Activated CD4-positive, alpha-beta T cell treated with anti-CD3 and anti-CD28 coated beads, Interleukin-2, Interleukin-6, amounts not matched to agents 100 ng/mL and 50 ng/mL, durations not matched to agents 16 hours and 8 hours (primary cell): ENCODE measurements around the gene RND3.

Experiments
- DNase-seq: peaks from one replicate; pipeline ENCODE4 v3.0.0-alpha.2; 2020

The RND3 gene

DNA sequence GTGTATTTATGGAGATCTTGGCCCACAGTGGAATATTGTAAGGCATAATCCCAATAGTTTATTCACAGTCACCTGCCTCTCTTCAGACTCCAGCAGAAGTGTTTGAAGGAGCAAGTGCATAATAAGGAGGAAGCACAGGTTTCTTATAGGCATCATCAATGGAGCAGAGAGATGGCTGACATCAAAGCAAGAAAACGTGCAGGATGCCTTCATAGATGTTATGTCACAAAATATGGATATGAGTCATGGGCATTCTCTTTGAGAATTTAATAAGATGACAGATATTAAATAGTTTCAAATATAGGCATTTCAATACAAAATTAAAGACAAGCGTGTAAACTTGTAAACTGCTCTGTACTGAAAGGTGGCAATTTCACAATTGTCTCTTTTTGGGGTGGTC, 4.0 kb upstream of the RND3 start:
- no peak for DNase-seq

DNA sequence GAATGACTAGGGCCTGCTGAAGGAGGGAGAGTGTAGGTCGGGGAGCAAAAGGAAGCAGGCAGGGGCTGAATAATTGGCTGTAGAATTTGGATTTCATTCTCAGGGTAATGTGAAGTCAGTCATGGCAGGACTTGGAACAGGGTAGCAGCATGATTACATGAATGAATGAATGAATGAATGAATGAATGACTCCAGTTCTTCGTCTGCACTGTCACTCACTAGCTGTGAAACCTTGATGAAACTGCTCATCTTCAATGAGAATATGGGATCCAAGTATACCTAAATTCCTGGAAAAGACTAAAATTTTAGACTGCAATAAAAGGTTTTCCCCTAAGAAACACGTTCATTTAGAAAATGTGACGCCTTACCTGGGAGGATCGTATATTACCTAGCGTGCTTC, 3.0 kb upstream of the RND3 start:
- no peak for DNase-seq

DNA sequence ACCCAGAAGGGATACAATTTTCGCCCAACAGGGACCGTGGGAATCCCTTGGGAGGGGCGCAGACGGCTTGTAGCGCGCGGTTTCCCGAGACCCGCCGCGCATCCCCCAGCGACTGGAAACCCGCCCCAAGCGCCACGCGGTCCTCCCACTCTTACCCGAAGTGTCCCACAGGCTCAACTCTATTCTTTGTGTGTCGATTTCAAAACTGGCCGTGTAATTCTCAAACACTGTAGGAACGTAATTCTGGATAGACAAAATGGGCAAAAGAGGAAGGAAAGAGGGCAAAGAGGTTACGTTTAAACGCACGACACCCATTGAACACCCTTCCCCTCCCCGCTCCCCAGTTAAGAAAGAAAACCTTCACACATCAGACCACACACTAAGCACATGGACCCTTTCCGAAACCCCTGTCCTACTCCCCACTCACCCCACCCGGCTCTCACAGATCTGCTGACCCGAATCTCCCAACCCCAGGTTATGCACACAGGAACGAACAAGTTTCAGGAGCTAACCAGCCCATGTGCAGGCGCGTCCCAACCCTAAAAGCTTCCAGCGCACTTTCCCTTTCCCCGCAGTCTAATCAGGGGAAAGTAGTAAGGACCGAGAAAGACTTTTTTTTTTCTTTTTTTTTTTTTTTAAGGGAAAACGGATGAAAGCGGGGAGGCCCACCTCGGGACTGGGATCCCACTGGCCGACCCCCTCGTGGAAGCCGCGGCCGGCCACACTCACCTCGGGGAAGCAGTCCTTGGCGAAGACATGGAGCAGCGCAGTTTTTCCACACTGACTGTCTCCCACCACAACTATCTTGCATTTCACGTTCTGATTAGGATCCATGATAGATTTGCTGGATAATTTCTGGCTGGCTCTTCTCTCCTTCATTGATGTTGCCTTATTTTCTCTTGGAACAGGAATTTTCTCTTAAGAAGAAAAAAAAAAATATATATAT, 655 bp downstream of the RND3 start:
- DNase-seq: no peak

DNA sequence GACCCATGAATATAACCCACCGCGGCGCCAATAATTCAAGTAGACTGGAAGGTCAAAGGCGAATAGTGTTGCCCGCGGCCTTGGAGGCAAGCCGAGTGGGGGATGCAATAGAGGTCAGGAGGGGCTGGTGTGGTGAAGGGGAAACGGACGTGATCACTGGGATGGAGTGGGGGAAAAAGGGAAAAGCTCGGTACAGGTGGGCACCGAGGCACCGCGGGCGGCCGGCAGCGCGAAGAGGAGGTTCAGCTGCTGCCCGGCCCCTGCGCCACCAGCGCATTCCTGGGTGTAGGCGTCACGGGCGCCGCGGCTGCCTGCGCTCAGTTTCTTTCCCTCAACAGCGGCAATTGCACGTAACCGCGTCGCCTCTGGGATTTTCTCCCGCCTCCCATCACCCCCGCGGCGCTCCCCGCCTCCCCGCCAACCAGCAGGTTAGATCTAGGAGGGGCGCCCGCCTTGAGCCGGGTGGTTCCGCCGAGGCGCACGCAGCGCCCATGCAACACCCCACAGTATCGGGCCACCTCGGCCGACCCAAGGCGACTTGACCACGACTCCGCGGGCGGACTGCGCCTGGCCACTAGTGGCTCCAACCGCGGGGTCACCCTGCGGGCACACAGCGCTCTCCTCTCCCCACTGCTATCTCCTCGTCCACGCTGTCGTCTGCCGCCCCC, 1.5 kb downstream of the RND3 start:
- DNase-seq: no peak

DNA sequence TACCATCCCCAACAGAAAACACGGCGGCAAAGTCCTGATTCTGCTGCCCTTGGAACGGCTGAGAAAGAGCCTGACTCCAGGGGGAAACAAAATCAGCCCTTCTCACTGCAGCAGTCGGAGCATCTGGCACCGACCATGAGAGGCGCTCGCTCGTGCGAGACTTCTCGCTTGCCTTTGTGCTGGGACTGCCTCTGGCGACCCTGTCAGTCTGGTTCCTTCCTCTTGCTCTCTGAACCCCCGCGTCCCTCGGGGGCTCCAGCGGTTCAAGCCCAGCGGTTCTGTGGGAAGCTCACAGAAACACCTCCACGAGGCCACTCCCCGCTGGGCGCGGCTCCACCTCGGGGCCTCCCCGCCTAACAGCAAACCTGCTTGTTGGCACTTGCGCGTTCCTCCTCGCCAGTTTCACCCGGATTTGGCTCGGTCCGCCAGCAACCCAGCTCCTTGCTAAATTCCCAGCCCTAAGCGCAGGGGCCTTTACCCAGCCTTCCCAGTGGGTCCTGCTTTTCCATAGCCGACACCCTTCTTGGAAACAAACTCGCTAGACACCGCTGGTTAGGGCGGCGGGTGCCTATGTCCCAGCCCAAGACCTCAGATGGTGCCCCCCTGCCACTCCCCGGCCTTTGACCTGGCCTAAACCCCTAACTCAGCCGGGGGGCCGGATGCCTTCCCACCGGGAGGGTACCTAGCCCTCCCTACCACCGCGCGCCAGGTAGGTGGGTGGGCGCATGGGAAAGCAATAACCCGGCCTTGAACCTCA, 2.2 kb downstream of the RND3 start:
- DNase-seq: peak; percentile 5

DNA sequence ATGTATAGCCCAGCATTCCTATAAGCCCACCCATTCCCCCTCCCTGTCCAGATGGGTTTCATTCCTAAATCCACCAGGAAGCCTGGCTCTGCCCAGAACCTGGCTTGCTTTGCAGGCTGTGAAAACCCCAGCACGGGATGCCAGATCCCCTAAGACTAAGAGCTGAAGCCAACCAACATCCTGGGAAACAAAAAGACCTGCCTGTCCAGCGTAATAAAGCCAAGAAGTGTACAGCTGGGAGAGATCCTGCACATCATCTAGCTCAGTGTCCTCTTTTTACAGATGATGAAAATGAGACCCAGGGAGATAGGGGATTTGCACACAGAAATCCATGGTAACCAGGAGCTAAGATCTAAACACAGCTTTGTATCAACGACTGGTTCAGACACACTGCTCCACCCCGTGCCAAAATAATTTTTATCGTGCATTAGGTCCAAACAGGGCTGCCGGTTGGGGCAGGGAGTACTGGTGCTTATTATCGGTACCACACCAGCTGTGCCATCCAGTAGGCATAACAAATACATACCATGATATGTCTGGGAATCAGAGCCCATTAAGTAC, 2.9 kb downstream of the RND3 start:
- DNase-seq: no peak

DNA sequence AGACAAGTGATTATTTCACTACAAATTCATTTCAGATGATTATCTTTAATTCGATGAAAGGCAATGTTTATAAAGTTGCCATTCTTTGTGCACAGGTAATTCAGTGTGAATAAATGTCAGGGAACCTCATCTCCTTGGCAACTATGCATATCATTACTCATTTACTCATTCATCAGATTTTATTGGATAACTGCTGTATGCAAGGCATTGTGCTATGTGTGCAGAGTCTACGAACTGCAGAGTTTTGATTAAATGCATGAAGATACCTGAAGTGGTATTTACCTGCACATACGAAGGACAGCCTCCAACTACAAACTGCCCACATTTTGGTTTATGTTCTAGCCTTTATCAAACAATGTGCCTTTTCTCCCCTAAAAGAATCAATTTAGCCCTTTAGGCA, 3.5 kb downstream of the RND3 start:
- DNase-seq: no peak

DNA sequence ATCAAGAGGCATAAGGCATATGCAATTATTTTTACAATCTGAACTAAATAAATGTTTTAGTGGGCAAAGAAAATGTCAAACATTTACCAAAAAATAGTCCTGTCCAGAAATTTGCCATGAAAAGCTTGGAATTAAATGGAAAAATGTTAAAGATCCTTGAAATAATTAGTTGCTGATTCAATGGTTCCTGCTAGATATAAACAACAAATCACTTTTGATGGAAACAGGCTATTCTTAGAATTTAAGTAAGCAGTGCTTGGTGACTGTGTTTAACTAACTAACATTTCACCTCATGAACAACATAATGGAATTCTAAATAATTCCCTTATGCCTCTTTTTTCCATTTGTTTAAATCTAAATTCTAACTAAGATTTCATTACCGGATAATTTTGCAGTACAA, 3.9 kb downstream of the RND3 start:
- no peak for DNase-seq

DNA sequence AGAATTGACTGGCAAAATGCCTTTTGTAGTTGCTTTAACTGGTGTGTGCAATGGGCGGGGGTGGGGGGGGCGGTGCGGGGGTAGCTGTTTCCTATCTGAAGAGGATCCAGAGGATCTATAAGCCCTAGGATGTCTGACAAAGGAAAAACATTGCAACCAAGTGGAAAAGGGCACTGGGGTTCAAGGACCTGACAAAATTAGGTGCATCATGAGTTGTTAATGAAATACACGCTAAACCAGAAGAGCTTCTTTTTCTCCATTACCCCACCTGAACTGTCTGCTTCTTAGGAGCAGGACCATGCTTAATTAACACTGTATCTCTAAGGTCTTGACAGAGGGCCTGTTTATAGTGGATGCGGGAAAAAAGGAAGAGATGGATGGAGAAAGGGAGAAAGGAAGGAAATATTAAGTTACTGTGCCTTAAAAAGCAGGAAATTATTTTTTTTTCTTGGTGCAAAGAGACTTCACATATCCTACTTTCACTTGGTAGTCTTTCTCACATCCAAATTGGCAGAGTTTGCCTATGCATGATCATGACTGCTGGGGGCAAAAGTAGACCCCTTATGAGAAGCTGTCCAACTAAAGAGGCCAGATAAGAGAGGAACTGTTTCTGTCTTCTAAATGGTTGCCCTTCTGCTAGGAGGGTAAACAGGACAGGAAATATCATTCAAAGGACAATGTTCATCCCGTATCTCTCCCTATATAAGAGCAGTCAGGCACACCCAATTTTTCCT, 4.6 kb downstream of the RND3 start:
- DNase-seq: no peak

DNA sequence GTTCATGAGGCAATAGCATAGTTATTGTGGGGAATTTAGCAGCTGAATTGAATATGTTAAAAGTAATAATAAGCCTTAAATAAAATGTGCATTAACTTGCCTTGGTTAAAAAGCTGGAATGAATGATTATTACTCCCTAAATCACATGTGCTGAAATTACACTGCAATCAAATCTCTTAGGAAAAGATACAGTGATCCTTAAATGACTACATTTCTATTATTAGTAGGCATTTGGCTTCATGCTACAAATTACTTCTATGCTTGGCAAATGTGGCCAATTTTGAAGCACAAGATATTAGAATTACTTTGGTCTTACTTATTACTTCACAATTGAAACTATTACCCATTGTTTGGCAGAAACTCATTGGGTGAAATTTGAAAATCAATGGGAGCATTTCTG, 5.4 kb downstream of the RND3 start:
- DNase-seq: no peak

DNA sequence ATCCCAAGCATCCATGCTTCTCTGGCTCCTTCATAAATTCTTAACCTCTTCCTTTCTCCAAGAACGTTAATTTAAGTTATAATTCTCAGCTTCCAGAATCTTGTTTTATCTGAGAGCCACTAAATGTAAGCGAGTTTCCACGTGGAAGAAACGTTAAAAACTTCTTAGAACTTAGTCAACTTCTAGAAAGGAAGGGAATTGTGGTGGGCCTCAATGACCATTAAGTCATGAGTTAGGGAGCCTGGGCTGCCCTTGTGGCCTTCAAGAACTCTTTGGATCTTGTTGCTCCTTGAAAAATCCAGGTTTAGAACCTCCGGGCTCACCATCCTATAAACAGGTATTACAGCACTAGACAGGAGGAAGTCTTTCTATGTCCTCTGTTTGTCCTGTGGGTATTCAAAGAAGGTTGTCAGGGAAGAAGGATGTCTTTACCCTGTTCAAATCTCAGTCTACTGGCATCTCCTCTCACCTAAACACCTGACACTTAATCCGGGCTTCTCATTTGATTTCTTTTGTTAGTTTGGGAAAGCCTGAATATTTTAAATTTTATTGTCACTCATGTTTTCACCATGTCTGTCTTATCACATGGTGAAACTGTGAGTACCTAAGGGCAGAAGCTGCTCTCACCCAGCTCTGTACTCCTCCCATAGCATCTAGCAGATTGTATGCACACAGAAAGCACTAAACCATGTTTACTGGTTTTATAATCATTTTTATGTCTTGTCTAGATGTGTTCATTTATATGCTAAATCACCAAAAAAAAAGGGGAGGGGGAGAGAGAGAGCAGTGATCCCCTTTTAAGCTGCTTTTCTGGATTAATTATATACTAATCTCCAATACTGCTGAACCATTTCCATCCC, 6.3 kb downstream of the RND3 start:
- no peak for DNase-seq

DNA sequence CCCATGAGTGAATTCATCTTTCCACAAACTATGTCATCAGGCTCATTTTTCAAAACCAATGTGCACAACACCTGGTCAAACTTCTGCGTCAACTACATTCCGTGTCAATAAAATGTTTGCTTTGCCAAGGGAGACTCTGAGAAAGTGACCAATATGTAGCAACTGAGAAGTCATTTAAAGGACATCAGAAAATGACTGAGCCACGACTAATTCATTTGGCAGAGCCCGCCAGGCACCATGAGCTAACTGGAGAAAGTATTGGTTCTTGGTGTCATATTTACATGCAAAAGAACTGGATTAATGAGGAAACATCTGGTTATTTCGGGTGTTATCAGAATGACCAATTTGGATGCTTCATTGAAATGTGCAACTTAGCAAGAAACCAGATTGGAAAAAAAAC, 7.2 kb downstream of the RND3 start:
- no peak for DNase-seq

DNA sequence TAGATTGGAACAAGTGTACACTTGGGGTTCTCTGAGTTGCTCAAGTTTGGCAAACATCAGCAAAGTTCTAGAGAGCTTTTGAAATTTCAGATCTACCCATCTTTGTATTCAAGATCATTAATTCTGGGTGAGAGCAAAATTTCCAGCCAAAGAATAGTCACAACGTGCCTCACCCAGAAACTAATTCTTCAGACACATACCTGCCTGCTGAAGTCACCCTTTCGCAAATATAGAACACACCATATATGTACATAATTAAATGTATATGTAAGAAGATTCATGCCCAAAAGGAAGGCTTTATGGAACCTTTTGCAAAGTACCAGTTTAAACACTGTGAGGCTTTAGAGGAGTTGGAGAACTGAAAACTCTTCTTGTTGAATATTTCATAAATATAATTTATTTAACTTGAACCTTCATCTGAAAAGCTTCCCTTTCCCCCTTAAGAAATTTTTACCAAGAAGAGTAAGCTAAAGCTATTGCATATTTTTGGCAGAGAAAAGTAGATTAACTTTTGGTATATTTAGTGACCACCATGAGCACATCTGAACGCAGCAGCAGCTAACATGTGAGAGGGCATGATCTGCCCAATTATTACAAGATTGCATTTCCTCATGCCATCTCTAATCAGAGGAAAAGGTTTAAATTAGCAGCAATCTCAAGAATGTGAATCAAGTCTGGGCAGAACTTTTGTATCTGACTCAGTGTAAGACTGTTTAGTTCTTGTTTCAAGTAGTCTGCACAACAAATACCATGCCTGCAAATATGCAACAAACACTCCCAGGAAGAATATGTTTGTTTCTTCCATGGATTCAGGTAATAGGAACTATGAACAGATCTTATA, 8.2 kb downstream of the RND3 start:
- DNase-seq: no peak

DNA sequence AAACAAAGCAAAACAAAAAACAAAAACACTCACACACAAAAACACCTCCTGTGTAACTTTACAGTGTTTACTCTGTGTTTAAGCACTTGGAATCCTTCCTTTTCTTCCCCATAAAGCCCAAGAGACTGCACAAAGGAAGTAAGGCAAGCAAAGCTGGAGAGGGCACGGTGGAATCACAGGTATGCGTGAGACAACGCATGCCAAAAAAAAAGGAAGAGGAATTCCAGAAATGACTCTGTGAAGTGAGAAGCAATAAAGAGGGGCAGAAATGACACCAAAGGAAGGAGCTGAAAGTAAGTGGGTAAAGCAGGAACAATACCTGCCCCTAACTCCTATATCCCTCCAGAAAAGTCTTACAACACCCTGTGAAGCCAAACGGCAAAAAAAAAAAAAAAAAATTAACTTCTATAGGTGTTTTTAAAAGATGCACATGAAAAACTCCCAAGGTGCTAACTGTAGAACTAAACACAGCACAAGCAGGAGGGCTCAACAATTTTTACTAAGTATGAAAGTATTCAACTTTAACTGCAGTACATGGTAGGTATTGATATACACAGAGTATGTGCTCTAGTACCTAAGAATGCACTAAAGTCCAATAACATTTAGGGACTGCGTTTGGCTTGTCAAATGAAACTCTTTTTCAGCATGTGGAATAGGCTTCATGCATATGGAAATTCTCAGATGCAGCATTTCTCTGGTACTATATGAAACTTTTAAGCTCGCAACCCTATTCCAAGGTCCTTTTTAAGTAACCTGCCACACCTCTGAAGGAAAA, 9.1 kb downstream of the RND3 start:
- DNase-seq: no peak

DNA sequence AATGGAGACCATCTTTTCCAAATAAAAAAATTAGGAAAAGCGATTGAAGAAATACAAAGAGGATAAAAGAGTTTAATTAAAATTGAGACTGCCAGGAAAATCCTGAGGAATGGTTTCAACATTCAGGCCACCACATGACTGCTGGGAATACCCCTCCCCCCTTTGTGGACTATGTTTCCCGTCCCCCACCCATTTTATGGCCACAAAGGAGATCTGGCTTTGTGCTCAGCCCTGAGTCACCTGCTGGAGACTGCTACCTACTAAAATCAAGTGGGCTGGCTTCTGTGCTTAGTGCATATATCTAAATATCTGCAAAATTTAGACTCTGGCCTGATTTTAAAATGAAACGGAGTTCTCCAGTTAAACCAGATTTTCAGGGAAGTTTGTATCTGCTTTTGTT, 10.1 kb downstream of the RND3 start:
- DNase-seq: no peak

DNA sequence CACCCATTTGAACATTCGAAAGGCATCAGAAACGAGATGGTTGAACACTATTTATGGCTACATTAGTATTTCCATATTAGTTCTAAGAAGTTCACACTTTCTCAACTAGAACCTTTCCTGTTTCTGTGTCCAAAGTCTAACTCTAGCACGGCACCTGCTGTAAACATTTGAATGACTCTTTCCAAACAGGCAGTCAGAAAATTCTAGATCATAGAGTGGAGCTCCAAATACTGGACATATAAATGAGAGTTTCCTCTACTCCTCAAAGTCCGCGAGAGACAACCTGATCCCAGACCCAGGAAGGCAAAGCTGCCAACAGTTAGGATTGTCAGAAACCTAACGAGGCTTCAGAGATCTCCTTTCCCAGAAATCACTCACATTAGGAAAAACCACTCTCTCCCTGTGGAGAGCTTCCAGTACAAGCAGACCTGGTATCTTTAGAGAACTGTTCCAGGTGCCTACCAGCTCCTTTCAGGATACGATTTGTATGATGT, 10.6 kb downstream of the RND3 start:
- DNase-seq: no peak

DNA sequence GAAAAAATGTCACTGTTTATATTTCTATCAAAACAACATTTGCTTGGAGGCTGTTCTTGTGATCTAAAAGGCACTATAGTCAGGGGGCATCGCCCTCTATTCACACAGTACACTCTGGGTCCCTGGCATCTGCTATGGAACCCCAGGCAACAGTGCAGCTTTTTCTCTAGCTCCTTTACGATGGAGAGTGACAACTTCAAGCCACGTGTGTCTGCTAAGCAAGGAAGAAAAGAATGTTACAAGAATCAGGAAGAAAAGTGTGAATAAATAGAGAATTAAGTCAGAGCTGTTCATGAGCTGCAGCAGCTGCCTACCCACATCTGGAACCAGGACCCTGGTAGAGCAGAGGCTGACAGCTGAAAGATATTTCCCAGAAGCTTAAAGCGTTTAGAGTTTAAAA, 11.2 kb downstream of the RND3 start:
- DNase-seq: no peak

DNA sequence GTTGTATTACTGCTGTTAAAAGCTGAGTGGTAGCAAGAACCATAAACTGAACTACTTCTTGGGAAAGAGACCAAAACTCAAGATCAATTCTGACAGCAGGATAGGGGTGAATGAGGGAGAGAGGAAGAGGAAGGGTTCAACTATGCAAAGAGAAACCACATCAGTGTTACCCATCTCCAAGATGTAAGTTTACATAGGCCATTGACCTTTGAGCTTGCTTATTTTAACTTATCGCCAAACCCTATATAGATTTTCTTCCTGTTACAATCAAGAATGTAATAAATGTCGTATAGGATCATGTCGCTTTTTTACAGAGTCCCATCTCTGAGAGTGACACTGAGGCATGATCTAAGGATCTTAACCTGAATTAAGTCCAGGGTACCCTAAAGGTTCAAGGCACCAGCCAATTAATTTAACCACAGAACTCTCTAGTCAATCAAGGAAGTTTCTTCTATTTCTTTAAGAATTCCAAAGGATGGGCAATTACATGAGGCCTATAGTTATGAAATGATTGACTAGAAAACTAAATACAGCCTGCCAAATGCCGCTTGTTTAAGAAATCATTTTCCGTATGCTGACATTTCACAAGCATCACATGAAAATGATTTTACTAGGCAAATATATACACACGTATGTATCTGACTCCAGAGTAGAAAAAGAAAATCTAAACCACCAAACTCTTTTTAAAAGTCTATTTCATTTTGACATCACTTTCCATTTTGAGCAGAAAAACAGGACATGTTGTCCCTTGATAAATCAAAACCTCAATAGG, 11.8 kb downstream of the RND3 start:
- DNase-seq: no peak
